Vagina (tissue), 2 donors: Measurements from ENCODE around the gene CEBPG. TPM values are rescaled to one million over a fixed set of nuclear protein-coding genes. Genes with fewer than 3 reads are reported as not detected.

Source experiments
- DNase-seq, 2 donors: peaks; one replicate each; pipeline ENCODE4 v3.0.0-alpha.2; 2017; ENCODE audit errors: extremely low spot score in 2 of 2
- H3K27ac ChIP-seq: fragments of 200-600 bp; sonication (generic); one replicate; pipeline ENCODE4 v1.5.1; 2019
- H3K27me3 ChIP-seq: fragments of 200-600 bp; sonication (generic); one replicate; pipeline ENCODE4 v1.5.1; 2019
- H3K36me3 ChIP-seq, 2 donors: fragments of 200-600 bp; sonication (generic); one replicate each; pipeline ENCODE4 v1.5.1; 2017 to 2019
- H3K4me1 ChIP-seq: fragments of 200-600 bp; sonication (generic); one replicate; pipeline ENCODE4 v1.5.1; 2019
- H3K4me3 ChIP-seq, 2 donors: fragments of 200-600 bp; sonication (generic); 1 replicate in 1 of 2; 2 replicates in 1 of 2; pipeline ENCODE4 v1.5.1; 2016 to 2019
- H3K9me3 ChIP-seq: fragments of 200-600 bp; sonication (generic); one replicate; pipeline ENCODE4 v1.5.1; 2019
- CTCF ChIP-seq, 3 experiments: fragments of 450-650 bp in 2 of 3; fragments of 200-600 bp in 1 of 3; sonication (generic) in 1 of 3; IDR thresholded peaks; one replicate each; pipeline ENCODE4 v1.5.1; 2017 to 2019; ENCODE audit warnings: antibody characterized with exemption in 3 of 3, mild to moderate bottlenecking in 2 of 3, moderate library complexity in 2 of 3
- POLR2A ChIP-seq, 2 donors: fragments of 450-650 bp; IDR thresholded peaks; one replicate each; pipeline ENCODE4 v1.6.1; 2017; ENCODE audit warnings: antibody characterized with exemption in 2 of 2, mild to moderate bottlenecking in 2 of 2, moderate library complexity in 2 of 2
- POLR2AphosphoS5 ChIP-seq, 2 donors: sonication (generic); formaldehyde crosslinking; IDR thresholded peaks; one replicate each; pipeline ENCODE4 v1.9.0; 2017; ENCODE audit warnings: antibody characterized with exemption in 2 of 2, mild to moderate bottlenecking in 2 of 2, low read depth in 1 of 2; ENCODE audit not compliant: insufficient read depth in 1 of 2
- intact Hi-C: fragments of 100-400 bp; cut with DNase I; formaldehyde crosslinking; loops from one replicate; pipeline ENCODE4 v1.15.1; 2023
- total RNA-seq: library from RNA; depleted of rRNA; stranded (reverse); fragments of >200 nt; gene quantifications from one replicate; pipeline ENCODE4 v1.2.3, GENCODE V29; 2016

CEBPG gene
- total RNA-seq, 1 donor from 2014 or later = 20.9 TPM

- H3K27me3 ChIP-seq = no peaks in the 10 kb centered on the region
- H3K36me3 ChIP-seq = no peaks in the 10 kb centered on the region
- no peak overlapping the region for H3K4me3 ChIP-seq
- no peak for DNase-seq
- no peak overlapping the region for H3K27ac ChIP-seq
- intact Hi-C loops = no loop called here
- no peaks in the 10 kb centered on the region for H3K4me1 ChIP-seq
- no peaks in the 10 kb centered on the region for H3K9me3 ChIP-seq
- TF ChIP-seq CTCF (IDR thresholded peaks at IDR 0.05) = no peak
- no peak for TF ChIP-seq POLR2A (IDR thresholded peaks at IDR 0.05)
- TF ChIP-seq POLR2AphosphoS5 (IDR thresholded peaks at IDR 0.05; ENCODE audit: insufficient read depth in 1 of 2, low read depth in 1 of 2) = no peak
Observed at GRCh38 chr19:33422369-33423180, 49.1 kb downstream of the CEBPG start.

GRCh38 chr19:33424181-33424580, 50.7 kb downstream of the CEBPG start:
- Histone ChIP-seq H3K27ac (no peak overlapping the region), H3K4me3 (no peak overlapping the region), H3K36me3 (no peaks in the 10 kb centered on the region), H3K9me3 (no peaks in the 10 kb centered on the region), H3K4me1 (no peaks in the 10 kb centered on the region), H3K27me3 (no peaks in the 10 kb centered on the region)
- no peak for TF ChIP-seq POLR2AphosphoS5 (IDR thresholded peaks at IDR 0.05; ENCODE audit: insufficient read depth in 1 of 2, low read depth in 1 of 2)
- TF ChIP-seq POLR2A (IDR thresholded peaks at IDR 0.05) = no peak
- no peak for TF ChIP-seq CTCF (IDR thresholded peaks at IDR 0.05)
- intact Hi-C loops = no loop called here
- no peak for DNase-seq

GRCh38 chr19:33426621-33427361, 53.3 kb downstream of the CEBPG start:
- Histone ChIP-seq H3K36me3 (no peaks in the 10 kb centered on the region), H3K9me3 (no peaks in the 10 kb centered on the region), H3K4me1 (no peaks in the 10 kb centered on the region), H3K27me3 (no peaks in the 10 kb centered on the region), H3K27ac (no peak overlapping the region), H3K4me3 (no peak overlapping the region)
- intact Hi-C loops = no loop called here
- TF ChIP-seq CTCF (IDR thresholded peaks at IDR 0.05) (no peak), POLR2A (IDR thresholded peaks at IDR 0.05) (no peak), POLR2AphosphoS5 (IDR thresholded peaks at IDR 0.05; ENCODE audit: insufficient read depth in 1 of 2, low read depth in 1 of 2) (no peak)
- no peak for DNase-seq

- H3K27me3 ChIP-seq = no peaks in the 10 kb centered on the region
- intact Hi-C loops = no loop called here
- H3K36me3 ChIP-seq = no peaks in the 10 kb centered on the region
- no peak overlapping the region for H3K27ac ChIP-seq
- TF ChIP-seq POLR2AphosphoS5 (IDR thresholded peaks at IDR 0.05; ENCODE audit: insufficient read depth in 1 of 2, low read depth in 1 of 2) (no peak), POLR2A (IDR thresholded peaks at IDR 0.05) (no peak), CTCF (IDR thresholded peaks at IDR 0.05) (no peak)
- H3K4me3 ChIP-seq = no peak overlapping the region
- H3K4me1 ChIP-seq = no peaks in the 10 kb centered on the region
- no peak for DNase-seq
- H3K9me3 ChIP-seq = no peaks in the 10 kb centered on the region
Observed at GRCh38 chr19:33427801-33428626, 54.5 kb downstream of the CEBPG start.
